Neural cell (in vitro differentiated cells): ENCODE data around the gene BCL2. TPM values are rescaled to one million over a fixed set of nuclear protein-coding genes. Genes with fewer than 3 reads are reported as not detected.

ENCODE experiments used
- H2AFZ ChIP-seq: fragments of 200-600, 300-800 bp; sonication (generic), shearing (Covaris generic); 2 replicates; pipeline ENCODE4 v1.6.0; 2014; ENCODE audit warnings: low read depth, mild to moderate bottlenecking, antibody characterized with exemption, low read length, moderate library complexity
- H3F3A ChIP-seq: fragments of 200-600 bp; shearing (Covaris generic); 2 replicates; pipeline ENCODE4 v1.6.1; 2016; ENCODE audit warnings: mild to moderate bottlenecking, moderate library complexity, mixed read lengths, antibody characterized with exemption, low read length; ENCODE audit not compliant: insufficient read depth, poor library complexity, severe bottlenecking
- H3K27ac ChIP-seq: fragments of 200-600, 300-800 bp; sonication (generic), shearing (Covaris generic); 2 replicates; pipeline ENCODE4 v1.5.1; 2014; ENCODE audit warnings: mild to moderate bottlenecking, low read length, moderate library complexity
- H3K27me3 ChIP-seq: fragments of 300-800, 200-600 bp; sonication (generic), shearing (Covaris generic); 2 replicates; pipeline ENCODE4 v1.6.0; 2014; ENCODE audit warnings: mild to moderate bottlenecking, low read depth, low read length, moderate library complexity; ENCODE audit not compliant: insufficient read depth
- H3K36me3 ChIP-seq: fragments of 300-800, 200-600 bp; sonication (generic), shearing (Covaris generic); 2 replicates; pipeline ENCODE4 v1.5.1; 2014; ENCODE audit warnings: mild to moderate bottlenecking, antibody characterized with exemption, low read length, moderate library complexity; ENCODE audit not compliant: insufficient read depth
- H3K4me2 ChIP-seq: fragments of 300-800, 200-600 bp; sonication (generic), shearing (Covaris generic); 2 replicates; pipeline ENCODE4 v1.6.0; 2014; ENCODE audit warnings: mild to moderate bottlenecking, low read length
- H3K4me3 ChIP-seq: fragments of 300-800, 200-600 bp; sonication (generic), shearing (Covaris generic); 2 replicates; pipeline ENCODE4 v1.5.1; 2014; ENCODE audit warnings: mild to moderate bottlenecking, low read length, moderate library complexity
- H3K79me2 ChIP-seq: fragments of 200-600 bp; shearing (Covaris generic); replicated peaks from 2 replicates; pipeline ENCODE4 v1.6.0; 2014; ENCODE audit warnings: mild to moderate bottlenecking, low read length, moderate library complexity; ENCODE audit not compliant: insufficient read depth
- H3K9ac ChIP-seq: fragments of 300-800, 200-600 bp; sonication (generic), shearing (Covaris generic); 2 replicates; pipeline ENCODE4 v1.6.1; 2016; ENCODE audit warnings: mild to moderate bottlenecking, low read length, mixed read lengths
- H3K9me2 ChIP-seq: fragments of 200-600 bp; shearing (Covaris generic); 2 replicates; pipeline ENCODE4 v1.6.1; 2016; ENCODE audit warnings: mild to moderate bottlenecking, low read length, mixed read lengths; ENCODE audit not compliant: insufficient read depth
- H3K9me3 ChIP-seq: fragments of 200-600, 300-800 bp; sonication (generic), shearing (Covaris generic); 2 replicates; pipeline ENCODE4 v1.6.1; 2016; ENCODE audit warnings: mild to moderate bottlenecking, mixed run types, low read length, moderate library complexity, mixed read lengths
- H4K20me1 ChIP-seq: fragments of 200-600 bp; shearing (Covaris generic); 2 replicates; pipeline ENCODE4 v1.6.1; 2016; ENCODE audit warnings: mild to moderate bottlenecking, mixed run types; ENCODE audit not compliant: insufficient read depth
- CTCF ChIP-seq: fragments of 450-650 bp; IDR thresholded peaks from 2 replicates; pipeline ENCODE4 v1.5.1; 2014; ENCODE audit warnings: antibody characterized with exemption, mild to moderate bottlenecking, moderate library complexity; ENCODE audit not compliant: poor library complexity, severe bottlenecking
- EP300 ChIP-seq: fragments of 450-650 bp; conservative IDR thresholded peaks from 2 replicates; pipeline ENCODE4 v1.6.1; 2014; ENCODE audit warnings: antibody characterized with exemption, mild to moderate bottlenecking, moderate library complexity; ENCODE audit not compliant: poor library complexity, severe bottlenecking
- EZH2 ChIP-seq: fragments of 200-600, 300-800 bp; shearing (Covaris generic), sonication (generic); IDR thresholded peaks from 2 replicates; pipeline ENCODE4 v1.6.1; 2014; ENCODE audit warnings: antibody characterized with exemption, low read length, borderline replicate concordance, mild to moderate bottlenecking; ENCODE audit not compliant: insufficient read depth, poor library complexity, severe bottlenecking
- MXI1 ChIP-seq: fragments of 450-650 bp; conservative IDR thresholded peaks from 2 replicates; pipeline ENCODE4 v1.6.1; 2014; ENCODE audit warnings: antibody characterized with exemption, mild to moderate bottlenecking; ENCODE audit not compliant: poor library complexity, severe bottlenecking
- POLR2AphosphoS5 ChIP-seq: IDR thresholded peaks from 2 replicates; pipeline ENCODE4 v1.6.1; 2012
- RAD21 ChIP-seq: fragments of 450-650 bp; conservative IDR thresholded peaks from 2 replicates; pipeline ENCODE4 v1.6.1; 2014; ENCODE audit warnings: antibody characterized with exemption, mild to moderate bottlenecking, moderate library complexity
- SMC3 ChIP-seq: fragments of 450-650 bp; conservative IDR thresholded peaks from 2 replicates; pipeline ENCODE4 v1.6.1; 2014; ENCODE audit warnings: antibody characterized with exemption, mild to moderate bottlenecking, moderate library complexity; ENCODE audit not compliant: poor library complexity
- TAF1 ChIP-seq: IDR thresholded peaks from 2 replicates; pipeline ENCODE4 v1.6.1; 2012; ENCODE audit warnings: low read depth
- polyA plus RNA-seq: library from polyadenylated mRNA; depleted of rRNA; stranded (reverse); fragments of >200 nt; gene quantifications from 2 replicates; pipeline ENCODE4 v1.2.3, GENCODE V29; 2014
- TF ChIP-seq, protein P1 (sequence below): IDR thresholded peaks from 2 replicates; pipeline ENCODE4 v1.6.1; 2012; ENCODE audit warnings: borderline replicate concordance

The BCL2 gene
- polyA plus RNA-seq, 1 donor from 2014 or later, result 3.4 TPM

DNA sequence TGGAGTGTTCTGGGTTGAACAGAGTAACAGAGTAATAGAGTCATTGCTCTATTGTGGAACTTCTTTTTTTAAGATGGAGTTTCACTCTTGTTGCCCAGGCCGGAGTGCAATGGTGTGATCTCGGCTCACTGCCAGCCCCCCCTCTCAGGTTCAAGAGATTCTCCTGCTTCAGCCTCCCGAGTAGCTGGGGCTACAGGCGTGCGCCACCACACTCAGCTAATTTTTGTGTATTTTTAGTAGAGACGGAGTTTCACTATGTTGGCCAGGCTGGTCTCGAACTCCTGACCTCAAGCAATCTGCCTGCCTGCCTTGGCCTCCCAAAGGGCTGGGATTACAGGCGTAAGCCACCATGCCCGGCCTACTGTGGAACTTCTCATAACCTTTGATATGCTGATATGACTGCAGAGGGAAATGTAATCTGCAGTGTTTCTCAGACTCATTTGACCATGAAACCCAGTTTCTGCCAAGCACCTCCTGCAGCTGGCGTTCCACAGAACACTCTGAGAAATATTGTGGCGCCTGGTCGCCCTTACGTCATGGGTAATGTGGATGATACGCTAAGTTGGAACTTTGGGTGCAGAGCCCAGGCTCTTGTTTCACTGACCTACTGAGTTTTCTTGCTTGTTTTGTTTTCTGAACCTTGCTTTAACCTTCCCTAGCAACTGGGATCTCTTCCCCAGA lies 213.8 kb downstream of the BCL2 start:
- Histone ChIP-seq H3K27ac (no peak overlapping the region), H4K20me1 (no peaks in the 10 kb centered on the region), H3K9me3 (no peaks in the 10 kb centered on the region), H3K79me2 (no peaks in the 10 kb centered on the region), H2AFZ (no peak overlapping the region), H3F3A (no peaks in the 10 kb centered on the region), H3K9ac (no peak overlapping the region), H3K4me2 (no peak overlapping the region), H3K36me3 (no peaks in the 10 kb centered on the region), H3K27me3 (no peaks in the 10 kb centered on the region), H3K9me2 (no peaks in the 10 kb centered on the region), H3K4me3 (no peak overlapping the region)
- TF ChIP-seq, protein P1, sequence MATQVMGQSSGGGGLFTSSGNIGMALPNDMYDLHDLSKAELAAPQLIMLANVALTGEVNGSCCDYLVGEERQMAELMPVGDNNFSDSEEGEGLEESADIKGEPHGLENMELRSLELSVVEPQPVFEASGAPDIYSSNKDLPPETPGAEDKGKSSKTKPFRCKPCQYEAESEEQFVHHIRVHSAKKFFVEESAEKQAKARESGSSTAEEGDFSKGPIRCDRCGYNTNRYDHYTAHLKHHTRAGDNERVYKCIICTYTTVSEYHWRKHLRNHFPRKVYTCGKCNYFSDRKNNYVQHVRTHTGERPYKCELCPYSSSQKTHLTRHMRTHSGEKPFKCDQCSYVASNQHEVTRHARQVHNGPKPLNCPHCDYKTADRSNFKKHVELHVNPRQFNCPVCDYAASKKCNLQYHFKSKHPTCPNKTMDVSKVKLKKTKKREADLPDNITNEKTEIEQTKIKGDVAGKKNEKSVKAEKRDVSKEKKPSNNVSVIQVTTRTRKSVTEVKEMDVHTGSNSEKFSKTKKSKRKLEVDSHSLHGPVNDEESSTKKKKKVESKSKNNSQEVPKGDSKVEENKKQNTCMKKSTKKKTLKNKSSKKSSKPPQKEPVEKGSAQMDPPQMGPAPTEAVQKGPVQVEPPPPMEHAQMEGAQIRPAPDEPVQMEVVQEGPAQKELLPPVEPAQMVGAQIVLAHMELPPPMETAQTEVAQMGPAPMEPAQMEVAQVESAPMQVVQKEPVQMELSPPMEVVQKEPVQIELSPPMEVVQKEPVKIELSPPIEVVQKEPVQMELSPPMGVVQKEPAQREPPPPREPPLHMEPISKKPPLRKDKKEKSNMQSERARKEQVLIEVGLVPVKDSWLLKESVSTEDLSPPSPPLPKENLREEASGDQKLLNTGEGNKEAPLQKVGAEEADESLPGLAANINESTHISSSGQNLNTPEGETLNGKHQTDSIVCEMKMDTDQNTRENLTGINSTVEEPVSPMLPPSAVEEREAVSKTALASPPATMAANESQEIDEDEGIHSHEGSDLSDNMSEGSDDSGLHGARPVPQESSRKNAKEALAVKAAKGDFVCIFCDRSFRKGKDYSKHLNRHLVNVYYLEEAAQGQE, result no peak
- no peak for TF ChIP-seq POLR2AphosphoS5
- no peak for TF ChIP-seq MXI1
- no peak for TF ChIP-seq SMC3
- TF ChIP-seq CTCF, result no peak
- TF ChIP-seq RAD21, result no peak
- no peak for TF ChIP-seq EP300
- TF ChIP-seq TAF1, result no peak
- TF ChIP-seq EZH2, result no peak

DNA sequence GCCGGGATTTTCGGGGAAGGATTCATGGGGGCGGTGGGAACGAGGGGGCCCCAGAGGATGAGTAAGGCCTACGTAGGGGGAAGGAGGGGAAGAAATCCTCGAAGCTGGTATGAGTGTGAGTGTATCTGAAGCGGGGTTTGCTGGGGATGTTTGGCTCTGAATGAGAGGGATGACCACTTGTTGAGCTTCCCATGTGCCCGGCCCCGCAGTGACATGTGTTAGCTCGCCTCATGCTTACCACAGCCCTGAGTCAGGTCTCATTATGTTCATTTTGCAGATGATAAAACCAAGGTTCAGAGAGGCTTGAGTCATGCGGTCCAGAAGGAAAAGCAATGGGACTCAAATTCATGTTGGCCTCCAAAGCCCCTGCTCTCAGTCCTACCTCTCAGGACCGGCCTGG lies 214.7 kb downstream of the BCL2 start:
- no peaks in the 10 kb centered on the region for H3K27me3 ChIP-seq
- no peaks in the 10 kb centered on the region for H3K9me3 ChIP-seq
- H3K9ac ChIP-seq, result no peak overlapping the region
- no peak overlapping the region for H3K4me3 ChIP-seq
- H3K27ac ChIP-seq, result no peak overlapping the region
- H3K9me2 ChIP-seq, result no peaks in the 10 kb centered on the region
- H3K4me2 ChIP-seq, result no peak overlapping the region
- H3K36me3 ChIP-seq, result no peaks in the 10 kb centered on the region
- H3F3A ChIP-seq, result no peaks in the 10 kb centered on the region
- TF ChIP-seq MXI1, result no peak
- no peak for TF ChIP-seq TAF1
- TF ChIP-seq, protein P1, result no peak
- TF ChIP-seq POLR2AphosphoS5, result no peak
- TF ChIP-seq EZH2, result no peak
- TF ChIP-seq CTCF, result no peak
- TF ChIP-seq SMC3, result no peak
- no peak for TF ChIP-seq RAD21
- TF ChIP-seq EP300, result no peak
- H3K79me2 ChIP-seq, result no peaks in the 10 kb centered on the region
- H2AFZ ChIP-seq, result no peak overlapping the region
- no peaks in the 10 kb centered on the region for H4K20me1 ChIP-seq
